Measurements from ENCODE around the gene RBMS3. TPM values are rescaled to one million over a fixed set of nuclear protein-coding genes. Genes with fewer than 3 reads are reported as not detected.

The RBMS3 gene
- total and polyA plus RNA-seq, 2 of the 8 experiments (the other 6 are each of a cell fraction or from before 2014, with no cell fraction given) = 3.7 to 6.9 TPM

DNA sequence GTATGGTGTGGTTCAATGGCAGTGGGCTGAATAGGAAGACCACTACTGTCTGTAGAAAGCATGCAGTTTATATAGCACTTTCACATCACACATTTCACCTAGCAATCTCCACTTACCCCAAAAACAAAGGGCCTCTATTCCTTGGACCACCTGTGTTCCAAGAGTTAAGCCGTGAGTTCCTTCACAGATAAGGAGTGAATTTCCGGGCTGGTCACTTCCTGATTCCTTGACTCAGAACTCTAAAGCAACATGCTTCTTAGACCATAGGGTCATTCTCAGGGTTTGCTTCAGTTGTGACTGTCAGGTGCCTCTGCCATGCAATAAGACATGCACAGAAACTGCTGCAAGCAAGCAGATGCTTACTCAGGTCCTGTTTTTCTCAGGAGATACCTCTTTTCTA, 737.0 kb downstream of the RBMS3 start (continued):
- TF ChIP-seq KDM5A (IDR thresholded peaks at IDR 0.05; ENCODE audit: low read length) (no peak), RFX5 (IDR thresholded peaks at IDR 0.05; ENCODE audit: borderline replicate concordance, low read depth, low read length) (no peak)
